Lower leg skin (tissue), 4 donors: ENCODE measurements around the gene GRK3. TPM values are rescaled to one million over a fixed set of nuclear protein-coding genes. Genes with fewer than 3 reads are reported as not detected.

Source experiments
- DNase-seq, 2 donors: peaks; one replicate each; pipeline ENCODE4 v3.0.0-alpha.2; 2019; ENCODE audit warnings: low spot score in 2 of 2
- H3K4me3 ChIP-seq: fragments of 200-600 bp; sonication (generic); 2 replicates; pipeline ENCODE4 v1.5.1; 2017; ENCODE audit warnings: mild to moderate bottlenecking, low read depth; ENCODE audit not compliant: poor library complexity, severe bottlenecking
- POLR2A ChIP-seq, 2 donors: fragments of 450-650 bp; IDR thresholded peaks; one replicate each; pipeline ENCODE4 v1.6.1; 2016 to 2017; ENCODE audit warnings: antibody characterized with exemption in 2 of 2, mild to moderate bottlenecking in 1 of 2, moderate library complexity in 1 of 2
- WGBS, 2 donors: methylation state at CpG; one replicate each; pipeline ENCODE4 v1.1.5; 2018; 5-methylcytosine and 5-hydroxymethylcytosine counted together
- intact Hi-C: fragments of 100-400 bp; cut with DNase I; formaldehyde crosslinking; loops from one replicate; pipeline ENCODE4 v1.15.0; 2023; ENCODE audit warnings: low total_unique reads
- total RNA-seq, 4 donors: library from RNA; depleted of rRNA; stranded (reverse); fragments of >200 nt; gene quantifications; one replicate each; pipeline ENCODE4 v1.1.0, GENCODE V29; 2016
- TF ChIP-seq, protein P1 (sequence below), 3 donors: fragments of 450-650 bp; IDR thresholded peaks; one replicate each; pipeline ENCODE4 v1.5.1; 2016; ENCODE audit warnings: antibody characterized with exemption in 3 of 3, mild to moderate bottlenecking in 3 of 3, moderate library complexity in 2 of 3

The GRK3 gene
- total RNA-seq, 4 donors from 2014 or later, result 4.2 to 6.9 (median 5.8) TPM

GRCh38 chr22:25696763-25697162 is 132.3 kb downstream of the GRK3 start:
- 51 to 59% methylated on average over 2 of the region's 2 CpGs for WGBS, 2 donors
- intact Hi-C loops, result no loop called here

GRCh38 chr22:25697181-25697664 is 132.7 kb downstream of the GRK3 start:
- DNase-seq, result no peak
- intact Hi-C loops, result no loop called here
- no peak overlapping the region for H3K4me3 ChIP-seq
- 70 to 72% methylated on average over 5 of the region's 5 CpGs for WGBS, 2 donors
- TF ChIP-seq, protein P1, sequence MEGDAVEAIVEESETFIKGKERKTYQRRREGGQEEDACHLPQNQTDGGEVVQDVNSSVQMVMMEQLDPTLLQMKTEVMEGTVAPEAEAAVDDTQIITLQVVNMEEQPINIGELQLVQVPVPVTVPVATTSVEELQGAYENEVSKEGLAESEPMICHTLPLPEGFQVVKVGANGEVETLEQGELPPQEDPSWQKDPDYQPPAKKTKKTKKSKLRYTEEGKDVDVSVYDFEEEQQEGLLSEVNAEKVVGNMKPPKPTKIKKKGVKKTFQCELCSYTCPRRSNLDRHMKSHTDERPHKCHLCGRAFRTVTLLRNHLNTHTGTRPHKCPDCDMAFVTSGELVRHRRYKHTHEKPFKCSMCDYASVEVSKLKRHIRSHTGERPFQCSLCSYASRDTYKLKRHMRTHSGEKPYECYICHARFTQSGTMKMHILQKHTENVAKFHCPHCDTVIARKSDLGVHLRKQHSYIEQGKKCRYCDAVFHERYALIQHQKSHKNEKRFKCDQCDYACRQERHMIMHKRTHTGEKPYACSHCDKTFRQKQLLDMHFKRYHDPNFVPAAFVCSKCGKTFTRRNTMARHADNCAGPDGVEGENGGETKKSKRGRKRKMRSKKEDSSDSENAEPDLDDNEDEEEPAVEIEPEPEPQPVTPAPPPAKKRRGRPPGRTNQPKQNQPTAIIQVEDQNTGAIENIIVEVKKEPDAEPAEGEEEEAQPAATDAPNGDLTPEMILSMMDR (IDR thresholded peaks at IDR 0.05), result no peak
- no peak for TF ChIP-seq POLR2A (IDR thresholded peaks at IDR 0.05)

More at GRCh38 chr22:25696763-25697162, 132.3 kb downstream of the GRK3 start:
- TF ChIP-seq, protein P1 (IDR thresholded peaks at IDR 0.05), result no peak
- no peak for TF ChIP-seq POLR2A (IDR thresholded peaks at IDR 0.05)
- DNase-seq, result no peak
- H3K4me3 ChIP-seq, result no peak overlapping the region

DNA sequence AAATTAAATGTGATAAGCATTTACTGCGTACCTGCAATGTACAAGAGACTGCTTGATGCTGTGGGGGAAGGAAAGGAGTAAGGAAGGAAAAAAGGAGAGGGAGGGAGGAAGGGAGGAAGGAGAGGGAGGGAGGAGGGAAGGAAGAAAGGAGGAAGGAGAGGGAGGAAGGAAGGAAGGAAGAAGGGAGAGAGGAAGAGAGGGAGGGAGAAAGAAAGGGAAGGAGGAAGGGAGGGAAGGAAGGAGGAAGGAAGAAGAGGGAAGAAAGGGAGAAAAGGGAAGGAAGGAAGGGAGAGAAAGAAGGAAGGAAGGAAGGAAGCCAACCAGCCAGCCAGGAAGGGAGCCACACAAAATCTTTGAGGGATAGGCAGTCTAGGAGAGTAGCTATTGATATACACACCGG is 133.5 kb downstream of the GRK3 start:
- TF ChIP-seq, protein P1 (IDR thresholded peaks at IDR 0.05), result no peak
- TF ChIP-seq POLR2A (IDR thresholded peaks at IDR 0.05), result no peak
- intact Hi-C loops, result no loop called here
- no peak for DNase-seq
- H3K4me3 ChIP-seq, result no peak overlapping the region
- WGBS, 2 donors, result 85 to 92% methylated on average over 2 of the region's 2 CpGs

- no peak for DNase-seq
- intact Hi-C loops, result no loop called here
- no peak overlapping the region for H3K4me3 ChIP-seq
- TF ChIP-seq, protein P1 (IDR thresholded peaks at IDR 0.05), result no peak
- no peak for TF ChIP-seq POLR2A (IDR thresholded peaks at IDR 0.05)
- 81% methylated on average over 7 of the region's 7 CpGs for WGBS, 2 donors
These were observed 134.0 kb downstream of the GRK3 start for GRCh38 chr22:25698461-25698860.

- no peak for DNase-seq
- TF ChIP-seq POLR2A (IDR thresholded peaks at IDR 0.05), result no peak
- TF ChIP-seq, protein P1 (IDR thresholded peaks at IDR 0.05), result no peak
- no peak overlapping the region for H3K4me3 ChIP-seq
- intact Hi-C loops, result no loop called here
- 91 to 93% methylated on average over 6 of the region's 6 CpGs for WGBS, 2 donors
These were observed 134.5 kb downstream of the GRK3 start for GRCh38 chr22:25698978-25699377.
